HG03457 (cell line): ENCODE data around the gene BPI.
"Not testable (repeated sequence)": the region's sequence is repeated elsewhere in the genome, so short reads cannot be mapped to it uniquely, and the experiment has no call there.

Experiments
- ATAC-seq: cut with Tn5 transposase; IDR thresholded peaks from one replicate; pipeline ENCODE4 v1.9.1; 2021; ENCODE audit warnings: moderate number of reproducible peaks; ENCODE audit not compliant: unreplicated experiment

The BPI gene

DNA sequence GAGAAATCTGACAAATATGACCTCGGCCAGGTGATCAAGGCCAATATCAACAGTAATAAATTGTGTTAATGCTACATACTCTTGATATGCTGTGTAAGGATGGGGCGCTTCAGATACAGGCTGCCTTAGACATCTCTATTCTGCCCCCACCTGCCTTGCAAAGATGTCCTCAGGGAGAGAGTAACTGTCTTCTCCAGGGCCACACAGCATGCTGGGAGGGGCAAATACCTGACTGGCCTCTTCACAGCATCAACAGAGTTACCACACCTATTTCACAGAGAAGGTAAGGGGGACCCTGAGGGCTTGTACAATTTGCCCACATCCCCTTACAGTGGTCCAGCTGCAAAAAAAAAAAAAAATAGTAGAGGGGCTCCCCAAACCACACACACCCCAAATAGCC, 26.3 kb upstream of the BPI start:
- ATAC-seq = no peak

DNA sequence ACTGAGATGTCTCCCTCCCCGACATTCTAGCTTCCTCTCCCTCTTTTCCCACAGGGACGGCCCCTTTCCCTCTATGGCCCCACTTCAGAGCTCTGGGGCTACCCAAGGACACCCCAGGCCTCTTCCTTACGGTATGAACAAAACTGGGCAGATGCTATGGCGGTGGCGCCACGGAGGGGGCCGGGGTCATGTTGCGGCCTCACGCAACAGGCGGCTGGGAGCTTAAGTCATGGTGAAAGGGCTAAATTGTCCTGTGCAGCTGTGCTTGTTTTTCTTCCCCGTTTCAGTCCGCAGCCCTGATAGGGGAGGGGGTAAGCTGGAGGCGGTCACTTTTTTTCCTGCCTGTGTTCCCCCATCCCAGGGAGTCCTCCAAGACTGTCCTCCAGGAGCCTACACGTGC, 25.8 kb upstream of the BPI start:
- no peak for ATAC-seq

DNA sequence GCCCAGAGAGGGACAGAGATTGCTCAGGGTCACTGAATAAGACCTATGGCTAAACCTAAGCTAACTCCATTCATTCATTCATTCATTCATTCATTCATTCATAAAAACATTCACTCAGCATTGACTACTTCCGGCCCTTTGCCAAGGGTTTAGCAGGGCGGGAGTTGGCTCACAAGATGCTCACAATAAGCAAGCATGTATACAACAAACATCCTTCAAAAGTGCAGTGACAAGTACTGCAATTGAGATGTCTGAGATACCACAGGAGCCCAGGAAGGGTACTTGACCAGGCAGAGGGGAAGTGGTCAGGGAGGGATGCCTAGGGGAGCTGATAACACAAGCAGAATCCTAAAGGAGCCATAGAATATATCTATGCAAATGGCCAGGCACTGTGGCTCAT, 25.2 kb upstream of the BPI start:
- no peak for ATAC-seq

DNA sequence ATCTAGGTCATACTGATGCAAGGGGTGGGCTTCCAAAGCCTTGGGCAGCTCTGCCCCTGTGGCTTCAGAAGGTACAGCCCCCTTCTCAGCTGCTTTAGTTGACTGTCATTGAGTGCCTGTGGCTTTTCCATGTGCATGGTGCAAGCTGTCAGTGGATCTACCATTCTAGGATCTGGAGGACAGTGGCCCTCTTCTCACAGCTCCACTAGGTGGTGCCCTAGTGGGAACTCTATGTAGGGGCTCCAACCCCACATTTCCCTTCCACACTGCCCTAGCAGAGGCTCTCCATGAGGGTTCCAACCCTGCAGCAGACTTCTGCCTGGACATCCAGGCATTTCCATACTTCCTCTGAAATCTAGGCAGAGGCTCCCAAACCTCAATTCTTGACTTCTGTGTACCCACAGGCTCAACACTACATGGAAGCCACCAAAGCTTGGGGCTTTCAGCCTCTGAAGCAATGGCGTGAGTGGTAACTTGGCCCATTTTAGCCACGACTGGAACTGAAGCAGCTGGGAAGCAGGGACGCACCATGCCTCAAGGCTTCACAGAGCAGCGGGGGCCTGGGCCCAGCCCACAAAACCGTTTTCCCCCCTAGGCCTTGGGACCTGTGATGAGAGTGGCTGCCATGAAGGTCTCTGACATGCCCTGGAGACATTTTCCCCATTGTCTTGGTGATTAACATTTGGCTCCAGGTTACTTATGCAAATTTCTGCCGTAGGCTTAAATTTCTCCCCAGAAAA, 22.6 kb upstream of the BPI start:
- not testable (repeated sequence) for ATAC-seq

DNA sequence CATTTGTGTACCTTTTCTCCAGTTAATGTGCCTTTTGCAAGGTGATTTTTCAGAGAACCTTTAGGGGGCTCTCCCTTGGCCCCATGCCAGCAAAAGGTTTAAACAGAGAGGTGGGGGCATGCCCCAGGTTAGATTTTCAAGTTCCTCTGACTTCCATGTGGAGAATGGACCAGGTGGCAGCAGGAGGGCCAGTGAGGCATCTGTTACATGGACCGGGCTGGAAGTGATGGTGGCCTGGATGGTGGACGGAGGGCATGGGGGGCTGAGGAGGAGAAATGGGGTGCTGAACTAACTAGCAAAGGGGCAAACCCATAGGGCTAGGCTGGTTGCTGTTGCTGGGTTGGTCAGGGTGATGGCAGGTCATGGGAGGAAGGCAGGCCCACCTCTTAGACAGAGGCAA, 20.7 kb upstream of the BPI start:
- no peak for ATAC-seq

DNA sequence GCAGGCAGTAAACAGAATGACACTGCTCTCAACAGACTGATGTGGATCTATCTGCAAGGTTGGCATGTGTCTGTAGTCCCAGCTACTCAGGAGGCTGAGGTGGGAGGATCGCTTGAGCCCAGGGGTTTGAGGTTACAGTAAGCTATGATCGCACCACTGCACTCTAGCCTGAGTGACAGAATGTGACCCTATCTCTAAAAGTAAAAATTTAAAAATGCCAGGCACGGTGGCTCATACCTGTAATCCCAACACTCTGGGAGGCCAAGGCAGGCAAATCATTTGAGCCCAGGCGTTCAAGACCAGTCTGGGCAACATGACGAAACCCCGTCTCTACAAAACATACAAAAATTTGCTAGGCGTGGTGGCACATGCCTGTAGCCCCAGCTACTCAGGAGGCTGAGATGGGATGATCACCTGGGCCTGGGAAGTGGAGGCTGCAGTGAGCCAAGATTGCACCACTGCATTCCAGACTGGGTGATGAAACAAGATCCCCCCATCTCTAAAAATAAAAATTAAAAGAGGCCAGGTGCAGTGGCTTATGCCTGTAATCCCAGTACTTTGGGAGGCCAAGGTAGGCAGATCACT, 19.8 kb upstream of the BPI start:
- not testable (repeated sequence) for ATAC-seq

DNA sequence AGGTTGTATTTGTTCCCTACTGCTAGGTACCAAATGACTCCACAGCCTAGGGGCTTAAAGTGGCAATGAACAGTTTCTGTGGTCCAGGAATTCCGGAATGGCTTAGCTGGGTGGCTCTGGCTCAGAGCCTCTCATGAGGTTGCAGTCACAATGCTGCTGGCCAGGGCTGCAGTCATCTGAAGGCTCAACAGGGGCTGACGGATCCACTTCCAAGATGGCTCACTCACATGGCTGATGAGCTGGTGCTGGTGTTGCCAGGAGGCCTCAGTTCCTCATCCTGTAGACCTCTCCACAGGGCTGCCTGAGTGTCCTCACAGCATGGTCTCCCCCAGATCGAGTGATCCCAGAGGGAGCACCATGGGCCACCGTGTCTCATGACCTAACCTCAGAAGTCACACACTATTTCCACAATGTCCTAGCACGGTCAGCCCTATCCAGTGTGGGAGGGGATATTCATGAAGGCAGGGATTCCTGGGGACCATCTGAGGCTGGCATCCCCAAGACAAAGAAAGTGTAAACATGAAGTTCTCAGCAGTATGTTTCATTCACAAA, 19.0 kb upstream of the BPI start:
- ATAC-seq = no peak

DNA sequence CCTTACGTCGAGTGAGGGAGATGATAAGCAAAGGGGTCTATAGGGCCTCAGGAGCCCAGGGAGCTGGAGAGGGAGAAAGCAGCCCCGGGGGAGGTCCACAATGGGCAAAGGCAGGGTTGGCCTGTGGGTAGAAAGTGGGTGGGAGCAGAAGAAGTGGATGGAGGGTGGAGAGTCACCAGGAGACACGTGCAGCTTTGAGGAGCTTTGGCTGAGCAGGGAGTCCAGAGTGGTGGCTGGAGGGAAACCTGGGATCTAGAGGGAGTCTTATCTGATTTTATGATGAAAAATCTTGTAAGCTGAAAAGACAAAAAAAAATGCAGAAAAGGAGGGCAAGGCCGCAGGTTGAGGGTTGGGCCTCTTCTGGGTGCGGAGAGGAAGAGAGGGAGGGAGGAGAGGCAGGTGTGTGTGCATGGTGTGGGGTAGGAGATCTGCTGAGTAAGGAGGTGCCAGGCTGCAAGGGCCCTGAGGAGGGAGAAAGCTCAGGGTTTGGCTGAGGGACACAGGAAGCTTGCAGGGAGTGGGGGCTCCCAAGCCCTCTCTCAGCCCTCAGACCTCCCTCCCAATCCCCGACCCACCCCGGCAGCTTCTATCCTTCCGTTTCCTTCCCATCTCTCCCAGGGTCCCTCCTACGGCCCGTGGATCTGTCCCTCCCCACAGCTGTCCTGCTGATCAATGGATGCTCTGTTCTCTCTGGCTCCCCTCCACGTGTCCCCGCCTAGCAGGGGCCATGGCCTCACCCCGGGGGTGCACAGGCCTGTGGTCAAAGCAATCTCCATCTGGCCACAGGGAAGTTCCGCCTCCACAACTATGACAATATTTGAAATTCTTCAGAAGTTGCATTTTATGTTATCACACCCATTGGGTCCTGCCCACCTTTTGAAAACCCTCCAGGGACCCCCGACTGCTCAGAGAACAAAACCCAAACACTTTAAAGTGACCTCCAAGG, 17.1 kb upstream of the BPI start:
- ATAC-seq = no peak

DNA sequence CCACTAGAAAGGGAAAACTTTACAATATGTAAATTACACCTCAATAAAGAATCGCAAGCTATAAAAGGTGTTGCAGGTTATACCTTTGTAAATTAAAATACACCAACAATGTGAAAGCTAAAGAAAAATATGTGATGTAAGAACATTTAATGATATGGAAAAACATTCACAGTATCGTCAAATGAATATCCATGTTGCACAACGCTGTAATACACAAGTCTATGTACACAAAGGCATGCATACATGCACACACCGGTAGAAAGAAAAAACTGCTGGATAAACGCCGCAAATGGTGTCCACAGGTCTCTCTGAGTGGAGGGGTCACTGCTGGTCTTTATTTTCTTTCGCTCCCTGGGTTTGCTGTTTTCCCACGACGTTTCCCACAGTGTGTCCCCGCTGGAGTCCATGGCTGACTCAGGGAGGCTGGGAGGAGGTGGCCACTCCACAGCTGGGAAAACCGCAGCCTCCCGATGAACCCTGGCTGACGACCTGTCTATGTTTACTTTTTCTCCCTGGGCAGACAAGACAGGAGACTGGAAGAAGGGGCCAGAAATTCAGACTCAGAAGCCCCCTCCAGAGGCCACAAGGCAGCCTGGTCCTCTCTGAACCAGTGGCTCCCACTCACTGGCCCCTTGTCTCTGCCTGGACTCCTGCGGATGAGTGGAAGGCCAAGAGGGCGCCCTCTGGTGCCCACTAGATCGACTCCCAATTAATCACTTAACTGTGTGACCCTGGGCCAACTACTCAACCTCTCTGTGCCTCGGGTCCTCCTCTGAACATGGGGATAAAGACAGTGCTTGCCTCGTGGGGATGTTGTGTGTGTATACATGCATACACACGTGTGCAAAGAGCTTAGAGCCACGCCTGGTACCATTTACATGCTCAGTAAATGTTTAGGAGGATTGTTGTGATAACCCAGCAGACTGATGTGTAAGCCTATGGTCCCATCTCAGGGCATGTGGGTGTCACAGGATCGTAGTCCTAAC, 12.8 kb upstream of the BPI start:
- ATAC-seq = no peak

DNA sequence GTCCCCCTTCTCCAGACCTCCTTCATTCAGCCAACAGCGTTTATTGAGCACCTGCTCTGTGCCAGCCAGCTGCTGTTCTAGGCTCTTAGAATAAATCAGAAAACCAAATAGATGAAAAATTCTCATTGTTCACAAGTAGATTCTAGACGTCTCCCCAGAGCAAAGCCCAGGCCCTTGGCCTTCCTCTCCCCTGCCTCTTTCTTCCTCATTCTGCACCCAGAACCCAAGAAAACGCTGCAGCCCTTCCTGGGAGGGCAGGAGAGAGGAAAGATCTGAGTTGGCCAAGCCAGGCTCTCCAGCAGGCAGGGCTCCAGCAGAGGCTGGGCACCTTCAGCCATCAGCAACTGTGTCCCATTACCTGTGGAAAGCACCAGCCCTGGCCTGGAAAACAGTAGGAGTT, 12.0 kb upstream of the BPI start:
- no peak for ATAC-seq

DNA sequence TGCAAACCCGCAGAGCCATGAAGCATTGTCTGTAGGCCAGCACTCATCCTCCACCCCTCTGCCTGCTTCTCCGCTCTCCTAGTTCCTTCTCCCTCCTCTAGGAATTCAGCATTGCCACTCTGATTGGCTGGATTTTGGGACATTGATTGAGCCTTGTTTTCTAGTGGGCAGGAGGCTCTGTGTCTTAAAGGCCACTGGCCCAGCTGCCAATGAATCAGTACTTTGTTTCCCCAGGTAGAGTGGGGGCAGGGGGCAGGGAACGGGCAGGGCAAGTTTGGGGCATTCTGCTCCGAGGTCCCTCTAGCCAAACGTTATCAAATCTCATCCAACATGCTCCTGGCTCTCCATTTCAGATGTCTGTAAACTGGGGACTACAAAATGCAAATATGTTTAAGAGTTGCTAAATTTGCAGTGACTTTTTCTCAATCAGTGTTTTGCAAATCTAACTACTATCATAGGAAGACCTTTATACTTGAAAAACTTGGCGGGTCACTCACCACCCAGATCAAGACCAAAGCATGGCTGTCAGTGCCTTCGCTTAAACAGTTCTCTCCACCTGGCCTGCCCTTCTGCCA, 10.4 kb upstream of the BPI start:
- ATAC-seq = no peak

DNA sequence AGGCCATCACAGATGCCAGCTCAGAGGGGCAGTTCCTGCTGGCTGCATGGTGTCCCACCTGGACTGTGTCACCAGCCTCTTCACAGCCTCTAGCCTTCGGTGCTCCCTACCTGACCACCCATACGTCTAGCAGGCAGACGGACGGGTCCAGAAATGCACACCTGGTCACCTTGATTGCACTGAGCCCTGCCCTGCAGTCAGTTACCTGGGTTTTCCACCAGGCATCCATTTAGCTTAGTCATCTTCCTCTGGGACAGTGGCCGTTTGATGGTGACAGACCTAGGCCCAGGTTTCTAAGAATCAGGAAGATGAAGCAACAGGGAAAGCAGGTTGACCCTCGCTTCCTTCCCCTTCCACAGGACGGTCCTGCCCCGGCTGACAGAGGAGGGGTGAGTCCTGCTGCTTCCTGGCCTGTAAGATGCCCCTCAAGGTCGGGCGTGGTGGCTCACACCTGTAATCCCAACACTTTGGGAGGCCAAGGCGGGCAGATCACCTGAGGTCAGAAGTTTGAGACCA, 9.8 kb upstream of the BPI start:
- no peak for ATAC-seq

DNA sequence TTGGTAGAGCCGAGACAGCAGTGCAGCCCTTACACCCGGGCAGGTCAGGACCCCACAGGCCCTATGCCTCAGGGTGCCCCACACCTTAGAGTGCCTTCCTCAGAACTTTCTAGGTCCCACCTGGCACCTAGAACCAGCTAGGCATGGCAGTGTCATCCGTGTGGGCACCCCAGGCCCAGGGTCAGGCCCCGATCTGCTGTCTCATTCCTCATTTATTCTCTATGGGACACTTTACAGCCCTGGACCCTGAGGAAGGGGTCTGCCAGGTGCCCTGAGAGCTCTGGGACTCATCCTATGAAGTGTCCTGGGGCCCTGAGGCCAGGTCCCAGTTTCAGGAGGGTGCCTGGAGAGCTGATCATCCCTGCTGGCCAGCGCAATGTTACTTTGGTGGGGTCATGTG, 8.1 kb upstream of the BPI start:
- ATAC-seq = no peak

DNA sequence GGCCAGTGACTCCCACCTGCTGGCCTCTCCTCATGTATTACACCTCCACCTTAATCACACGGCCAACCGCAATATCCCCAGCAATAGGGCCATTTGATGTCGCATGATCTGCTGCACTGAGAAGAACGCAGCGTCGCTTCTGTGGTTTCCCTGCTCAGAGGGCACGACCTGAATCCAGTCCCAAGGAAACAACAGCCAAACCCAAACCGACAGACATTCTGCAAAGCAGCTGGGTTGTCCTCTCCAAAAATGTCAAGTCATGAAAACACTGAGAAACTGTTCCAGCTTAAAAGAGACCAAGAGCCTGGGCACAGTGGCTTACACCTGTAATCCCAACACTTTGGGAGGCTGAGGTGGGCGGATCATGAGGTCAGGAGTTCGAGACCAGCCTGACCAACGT, 7.5 kb upstream of the BPI start:
- ATAC-seq = no peak

DNA sequence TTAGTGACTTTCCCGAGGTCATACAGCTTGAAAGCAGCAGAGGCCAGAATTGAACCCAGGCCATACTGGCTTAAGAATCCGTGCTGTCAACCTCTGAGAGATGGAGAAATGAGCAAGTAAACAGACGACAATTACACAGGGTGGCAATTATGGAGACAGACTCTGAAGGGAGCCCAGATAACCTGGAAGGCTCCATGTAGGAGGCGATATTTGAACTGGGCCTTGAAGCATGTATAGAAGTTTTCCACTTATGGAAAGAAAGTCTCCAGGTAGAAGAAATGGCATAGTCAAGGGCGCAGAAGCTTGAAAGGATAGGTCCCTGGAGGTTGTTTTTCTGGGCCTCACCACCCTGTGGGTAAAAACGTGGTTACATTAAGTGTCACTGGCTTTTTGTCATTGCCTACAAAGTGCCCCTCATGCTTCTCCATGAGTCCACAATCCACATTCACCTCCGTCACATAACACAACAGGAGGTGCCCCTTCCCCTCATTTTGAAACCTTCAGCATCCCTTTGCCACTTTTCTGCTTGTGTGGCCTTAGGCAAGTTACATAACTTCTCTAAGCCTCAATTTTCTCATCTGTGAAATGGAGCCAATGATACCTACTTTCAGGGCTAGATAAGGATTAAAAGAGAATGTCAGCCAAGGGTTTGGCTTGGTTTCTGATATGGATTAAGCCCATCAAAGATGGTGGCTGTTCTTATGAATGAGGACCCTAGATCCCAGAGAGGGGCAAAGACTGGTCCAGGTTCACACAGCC, 5.9 kb upstream of the BPI start:
- no peak for ATAC-seq

DNA sequence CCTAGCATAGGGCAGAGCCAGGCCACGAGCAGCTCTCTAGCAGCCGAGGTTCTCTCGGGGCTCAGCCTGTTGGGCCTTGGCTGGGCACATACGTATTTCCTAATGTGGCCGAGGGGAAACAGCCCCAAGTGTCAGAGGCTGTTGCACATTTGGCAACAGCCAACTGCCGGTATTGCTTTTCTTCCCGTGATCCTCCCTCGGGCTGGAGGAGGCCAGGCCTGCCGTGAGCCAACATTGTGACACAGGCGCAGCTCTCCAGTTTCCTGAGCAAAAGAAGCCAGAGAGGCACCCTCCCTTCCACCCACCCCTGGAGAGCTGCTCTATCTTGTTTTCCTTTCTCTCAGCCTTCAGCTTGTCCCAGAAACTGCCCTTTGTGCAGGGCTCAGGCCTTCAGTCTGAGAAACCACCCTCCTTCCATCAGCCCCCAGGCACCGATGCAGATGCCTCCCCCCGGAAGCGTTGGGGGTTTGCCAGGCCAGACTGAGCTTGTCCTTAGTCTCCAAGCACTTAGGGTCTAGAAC, 5.1 kb upstream of the BPI start:
- ATAC-seq = no peak

DNA sequence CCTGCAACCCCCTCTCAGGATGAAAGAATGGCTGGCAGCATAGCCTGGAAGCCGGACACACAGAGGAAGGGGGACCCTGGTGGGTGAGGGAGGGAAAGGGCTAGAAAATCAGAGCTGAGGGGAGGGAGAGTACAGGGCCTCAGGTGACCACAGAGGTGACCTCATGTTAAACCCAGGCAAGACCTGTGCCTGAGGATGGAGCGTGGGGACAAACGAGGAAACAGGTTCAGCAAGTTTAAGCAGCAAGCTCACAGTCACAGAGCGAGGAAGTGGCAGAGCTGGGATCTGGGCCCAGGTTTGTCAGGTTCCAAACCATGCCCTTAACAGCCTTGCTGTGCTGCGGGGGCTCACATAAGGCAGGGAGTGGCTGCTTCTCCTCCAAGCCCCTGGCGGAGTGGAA, 4.0 kb upstream of the BPI start:
- no peak for ATAC-seq

DNA sequence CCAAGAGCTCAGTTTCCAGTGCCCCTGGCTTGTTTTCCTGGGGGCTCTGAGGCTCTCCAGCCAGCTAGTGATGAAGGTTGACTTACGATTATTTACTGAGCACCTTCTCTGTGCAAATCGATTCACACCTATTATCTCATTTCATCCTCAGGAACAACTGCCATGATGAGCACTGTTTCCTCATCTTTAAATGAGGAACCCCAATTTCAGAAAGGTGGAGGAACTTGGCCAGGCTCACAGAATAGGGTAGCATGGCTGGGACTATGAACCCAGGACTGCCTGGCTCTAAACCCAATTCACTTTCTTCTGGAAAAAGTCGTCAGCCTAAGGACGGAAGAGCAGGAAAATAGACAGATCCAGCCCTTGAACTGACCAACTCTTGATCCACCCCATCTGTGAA, 3.5 kb upstream of the BPI start:
- ATAC-seq = no peak

DNA sequence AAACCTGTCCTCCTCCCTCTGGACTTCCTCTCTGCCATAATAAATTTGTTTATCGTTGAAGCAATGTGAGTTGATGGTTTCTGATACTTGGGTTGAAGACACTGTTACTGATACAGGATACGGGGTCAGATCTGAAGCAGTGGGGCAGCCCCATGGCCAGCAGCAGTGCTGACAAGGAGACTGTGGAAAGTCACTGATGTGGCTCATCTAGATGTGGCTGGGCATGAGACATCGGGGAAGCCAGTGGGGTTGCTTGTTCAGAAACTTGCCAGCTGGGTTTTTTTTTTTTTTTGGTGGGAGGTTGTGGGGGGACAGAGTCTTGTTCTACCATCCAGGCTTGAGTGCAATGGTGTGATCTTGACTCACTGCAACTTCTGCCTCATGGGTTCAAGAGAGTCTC, 2.6 kb upstream of the BPI start:
- no peak for ATAC-seq
